Mononuclear cell (primary cell): ENCODE data around the gene LSM2. TPM values are rescaled to one million over a fixed set of nuclear protein-coding genes. Genes with fewer than 3 reads are reported as not detected.
A peak's percentile ranks its signal among the peaks of the same experiment; 100 is the strongest.
"Not testable (repeated sequence)": the region's sequence is repeated elsewhere in the genome, so short reads cannot be mapped to it uniquely, and the experiment has no call there.

Source experiments
- H3K27me3 ChIP-seq: 2 replicates; pipeline ENCODE4 v1.6.0; 2011; ENCODE audit warnings: low read length, control low read depth; ENCODE audit not compliant: insufficient read depth
- H3K4me1 ChIP-seq: 2 replicates; pipeline ENCODE4 v1.5.1; 2011; ENCODE audit warnings: mild to moderate bottlenecking, low read length, control low read depth; ENCODE audit not compliant: insufficient read depth
- H3K4me3 ChIP-seq: 2 replicates; pipeline ENCODE4 v1.5.1; 2011; ENCODE audit warnings: mild to moderate bottlenecking, low read length, moderate library complexity
- H3K9me3 ChIP-seq: 2 replicates; pipeline ENCODE4 v1.5.1; 2011; ENCODE audit warnings: low read depth, mild to moderate bottlenecking, control low read depth, low read length
- total RNA-seq: library from RNA; depleted of rRNA; stranded (reverse); fragments of >200 nt; gene quantifications from one replicate; pipeline ENCODE4 v1.2.3, GENCODE V29; 2012

Gene LSM2
- total RNA-seq, 1 donor: 15.4 TPM

DNA sequence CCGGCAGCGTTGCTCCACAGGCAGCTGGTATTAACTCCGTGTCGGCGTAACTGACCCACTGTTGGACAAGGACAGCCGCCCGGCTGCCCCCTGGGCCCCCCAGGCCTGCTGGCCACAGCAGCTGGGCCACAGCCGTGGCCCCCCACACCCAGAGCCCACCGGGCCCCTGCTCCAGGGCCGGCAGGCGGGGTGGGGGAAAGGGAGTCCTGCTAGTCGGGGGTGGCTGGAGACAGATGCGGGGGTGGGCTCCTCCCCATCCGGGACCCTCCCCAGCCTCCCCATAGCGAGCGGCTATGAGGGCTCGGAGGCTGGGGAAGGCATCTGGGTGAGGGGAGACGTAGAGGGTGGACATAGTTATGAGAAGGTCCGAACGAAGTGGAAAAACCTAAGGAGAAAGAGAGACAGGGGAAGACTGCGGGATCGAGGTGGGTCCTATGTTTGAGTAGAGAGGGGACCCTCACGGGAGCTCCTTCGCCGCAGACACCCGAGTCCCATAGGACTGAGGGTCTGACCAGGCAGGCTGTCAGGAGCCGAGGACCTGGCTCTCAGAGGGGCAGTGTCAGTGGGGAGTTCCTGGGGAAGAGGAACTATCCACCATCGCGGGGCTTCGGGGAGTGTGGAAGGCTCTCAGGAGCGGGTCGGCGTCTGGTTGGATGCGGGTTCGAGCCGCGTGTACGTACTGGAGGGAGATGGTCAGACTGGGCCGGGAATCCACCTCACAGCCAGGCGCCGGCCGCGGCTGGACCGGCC, 11.7 kb downstream of the LSM2 start:
- H3K4me1 ChIP-seq: peaks cover 51% of the 10 kb centered on the region

DNA sequence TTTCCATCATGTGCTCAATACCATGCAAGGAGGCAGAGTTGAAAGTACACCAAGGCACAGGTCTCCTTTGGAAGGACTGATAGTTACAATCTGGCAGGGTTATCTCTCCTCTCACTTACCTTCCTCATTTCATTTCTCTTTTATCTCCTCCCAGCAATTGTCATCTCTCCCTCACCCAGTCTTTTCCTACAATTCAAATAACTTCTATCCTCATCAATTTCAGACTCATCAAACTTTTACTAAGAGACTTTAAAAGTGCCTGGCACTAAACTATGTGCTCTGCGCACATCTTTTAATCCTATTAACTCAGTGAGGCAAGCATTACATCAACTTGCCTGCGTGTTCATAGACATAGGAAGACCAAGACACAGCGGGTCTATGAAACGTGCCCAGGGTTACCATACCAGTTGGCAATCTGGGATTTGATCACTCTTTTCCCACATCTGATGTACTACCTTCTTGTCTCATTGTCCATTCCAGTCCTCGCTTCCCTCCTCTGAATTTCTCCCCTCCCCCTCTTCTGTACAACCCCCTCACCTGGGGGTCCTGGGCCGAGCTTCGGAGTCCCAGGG, 12.4 kb downstream of the LSM2 start:
- peak overlapping the region; percentile 94 for H3K4me3 ChIP-seq
- no peaks in the 10 kb centered on the region for H3K9me3 ChIP-seq
- peaks cover 52% of the 10 kb centered on the region for H3K4me1 ChIP-seq

More for the DNA sequence above, 11.7 kb downstream of the LSM2 start:
- Histone ChIP-seq H3K4me3 (peak overlapping the region; percentile 94), H3K27me3 (no peaks in the 10 kb centered on the region), H3K9me3 (no peaks in the 10 kb centered on the region)

DNA sequence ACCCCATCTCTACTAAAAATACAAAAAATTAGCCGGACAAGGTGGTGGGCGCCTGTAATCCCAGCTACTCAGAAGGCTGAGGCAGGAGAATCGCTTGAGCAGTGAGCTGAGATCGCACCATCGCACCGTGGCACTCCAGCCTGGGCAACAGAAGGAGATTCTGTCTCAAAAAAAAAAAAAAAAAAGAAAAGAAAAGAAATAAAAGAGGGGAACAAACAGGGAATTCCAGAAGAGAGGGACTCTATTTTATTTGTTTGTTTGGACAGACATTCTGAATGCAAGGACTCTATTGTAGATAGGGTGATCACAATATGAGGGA, 12.9 kb downstream of the LSM2 start:
- peaks cover 52% of the 10 kb centered on the region for H3K4me1 ChIP-seq
- H3K9me3 ChIP-seq, H3K27me3 ChIP-seq, H3K4me3 ChIP-seq: not testable (repeated sequence)

More for the DNA sequence above, 12.4 kb downstream of the LSM2 start:
- no peaks in the 10 kb centered on the region for H3K27me3 ChIP-seq

DNA sequence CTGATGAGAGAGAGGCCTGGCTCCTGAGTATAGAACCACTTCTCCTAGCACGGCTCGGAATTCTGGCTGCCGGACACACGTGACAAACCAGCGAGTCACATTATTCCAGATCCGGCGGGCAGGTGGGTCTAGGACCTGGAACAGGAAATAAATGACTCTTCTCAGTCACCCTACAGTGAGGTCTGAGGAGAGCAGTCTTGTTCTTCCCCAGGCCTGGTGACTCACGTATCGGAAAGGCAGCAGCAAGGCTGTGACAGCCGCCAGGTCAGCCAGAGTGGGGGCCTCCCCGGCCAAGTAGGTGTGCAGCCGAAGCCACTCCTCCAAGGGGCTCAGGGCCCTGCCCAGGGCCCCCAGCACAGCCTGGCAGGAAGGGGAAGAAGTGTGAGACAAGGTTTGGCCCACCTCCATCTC, 14.0 kb downstream of the LSM2 start:
- Histone ChIP-seq H3K4me3 (no peak overlapping the region), H3K27me3 (no peaks in the 10 kb centered on the region), H3K4me1 (peaks cover 44% of the 10 kb centered on the region), H3K9me3 (no peaks in the 10 kb centered on the region)

DNA sequence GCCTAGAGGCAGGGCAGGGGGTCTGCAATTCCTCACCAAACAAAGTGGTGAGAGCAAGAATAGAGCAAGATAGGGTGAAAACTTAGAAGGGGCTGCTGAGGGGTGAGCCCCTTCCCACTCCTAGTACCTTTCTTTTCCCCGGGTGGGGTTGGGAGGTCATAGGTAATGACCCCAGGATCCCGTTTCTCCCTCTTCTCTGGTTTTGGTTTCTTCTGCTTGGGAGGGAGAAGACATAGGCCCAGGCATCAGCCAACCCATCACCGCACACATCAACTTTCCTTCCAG, 14.7 kb downstream of the LSM2 start:
- Histone ChIP-seq H3K27me3 (no peaks in the 10 kb centered on the region), H3K9me3 (no peaks in the 10 kb centered on the region), H3K4me1 (peaks cover 37% of the 10 kb centered on the region), H3K4me3 (no peak overlapping the region)

DNA sequence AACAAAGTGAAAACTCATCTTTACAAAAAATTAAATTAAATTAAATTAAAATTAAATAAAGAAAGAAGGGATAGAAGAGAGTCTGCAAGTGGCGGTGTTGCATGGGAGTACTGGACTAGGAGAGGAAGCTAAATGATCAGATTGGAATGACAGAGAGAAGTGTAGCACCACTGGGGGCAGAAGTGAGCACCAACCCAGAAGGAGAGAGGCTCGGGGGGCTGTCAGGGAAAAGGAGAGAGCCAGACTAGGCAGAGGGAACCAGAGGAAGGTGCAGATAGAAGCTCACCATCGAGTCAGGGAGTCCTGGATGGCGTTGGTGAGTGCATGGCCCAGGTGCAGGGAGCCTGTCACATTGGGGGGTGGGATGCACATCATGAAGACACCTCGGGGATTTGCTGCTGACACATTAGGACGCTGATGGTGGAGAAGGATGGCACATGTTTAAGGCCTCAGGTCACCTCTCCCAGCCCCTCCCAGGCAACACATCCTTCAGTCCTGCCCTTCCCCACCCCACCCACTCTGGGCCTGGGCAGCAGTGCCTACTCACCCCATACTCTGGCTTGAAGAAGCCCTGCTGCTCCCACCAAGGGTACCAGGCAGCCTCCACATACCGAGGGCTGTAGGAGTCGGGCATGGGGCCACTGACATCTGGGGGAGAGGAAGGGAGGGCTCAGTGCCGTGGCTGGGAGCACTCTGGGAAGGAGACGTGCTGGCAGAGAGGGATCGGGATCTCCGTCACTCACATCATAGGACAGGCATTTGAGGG, 15.3 kb downstream of the LSM2 start:
- Histone ChIP-seq H3K9me3 (no peaks in the 10 kb centered on the region), H3K27me3 (no peaks in the 10 kb centered on the region), H3K4me1 (peaks cover 33% of the 10 kb centered on the region), H3K4me3 (no peak overlapping the region)

DNA sequence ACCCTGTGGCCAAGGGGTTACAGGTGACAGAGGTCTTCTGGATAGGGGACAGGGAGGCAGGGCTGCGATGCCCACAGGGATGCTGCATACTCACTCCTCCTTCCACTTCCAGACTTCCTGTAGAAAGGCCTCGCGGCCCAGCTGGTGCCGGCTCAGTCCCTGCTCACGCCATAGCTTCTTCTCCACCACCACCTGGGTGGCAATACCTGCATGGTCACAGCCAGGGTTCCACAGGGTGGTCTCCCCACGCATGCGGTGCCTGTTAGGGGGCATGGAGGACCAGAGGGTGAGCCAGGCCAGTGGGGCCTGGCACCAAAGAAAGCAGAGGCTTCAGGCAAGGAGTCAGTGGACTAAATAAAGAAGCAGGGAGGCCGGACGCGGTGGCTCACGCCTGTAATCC, 21.3 kb downstream of the LSM2 start:
- Histone ChIP-seq H3K27me3 (no peaks in the 10 kb centered on the region), H3K4me3 (no peak overlapping the region), H3K9me3 (no peaks in the 10 kb centered on the region), H3K4me1 (peaks cover 3% of the 10 kb centered on the region)

DNA sequence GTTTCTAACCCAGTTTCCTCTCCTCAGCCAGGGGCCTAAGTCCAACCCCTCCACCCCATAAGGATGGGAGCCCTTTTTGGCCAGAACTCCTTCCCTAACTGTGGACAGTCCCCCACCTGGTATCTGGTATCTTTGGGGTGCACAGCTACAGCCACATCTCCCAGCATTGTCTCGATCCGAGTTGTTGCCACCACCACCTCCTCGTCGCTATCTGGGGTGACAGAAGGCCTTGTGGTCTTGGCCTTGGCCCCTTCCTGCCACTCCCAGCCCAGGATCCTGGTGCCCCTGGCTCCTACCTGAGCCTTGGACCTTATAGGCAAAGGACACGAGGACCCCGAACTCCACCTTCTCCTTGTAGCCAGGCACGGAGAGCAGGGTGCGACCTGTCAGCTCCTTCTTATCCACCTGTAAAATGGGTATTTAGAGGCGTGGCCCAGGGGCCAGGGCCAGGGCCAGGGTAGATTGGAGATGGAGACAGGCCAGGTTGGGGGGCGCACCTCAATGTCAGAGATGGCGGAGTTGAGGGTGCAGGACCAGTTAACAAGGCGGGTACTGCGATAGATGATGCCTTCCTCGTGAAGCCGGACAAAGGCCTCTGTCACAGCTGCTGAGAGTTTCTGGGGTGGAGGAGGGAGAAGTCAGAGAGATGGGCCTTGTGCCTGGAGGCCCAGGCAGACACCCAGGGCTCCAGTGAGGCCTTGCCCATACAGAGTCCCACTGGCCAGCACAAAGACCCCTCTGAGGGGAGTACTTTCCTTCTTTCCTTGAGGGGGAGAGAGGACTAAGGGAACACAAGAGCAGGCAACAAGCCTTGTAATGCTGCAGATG, 22.5 kb downstream of the LSM2 start:
- H3K4me1 ChIP-seq: no peaks in the 10 kb centered on the region
- H3K9me3 ChIP-seq: no peaks in the 10 kb centered on the region
- no peaks in the 10 kb centered on the region for H3K27me3 ChIP-seq
- no peak overlapping the region for H3K4me3 ChIP-seq

DNA sequence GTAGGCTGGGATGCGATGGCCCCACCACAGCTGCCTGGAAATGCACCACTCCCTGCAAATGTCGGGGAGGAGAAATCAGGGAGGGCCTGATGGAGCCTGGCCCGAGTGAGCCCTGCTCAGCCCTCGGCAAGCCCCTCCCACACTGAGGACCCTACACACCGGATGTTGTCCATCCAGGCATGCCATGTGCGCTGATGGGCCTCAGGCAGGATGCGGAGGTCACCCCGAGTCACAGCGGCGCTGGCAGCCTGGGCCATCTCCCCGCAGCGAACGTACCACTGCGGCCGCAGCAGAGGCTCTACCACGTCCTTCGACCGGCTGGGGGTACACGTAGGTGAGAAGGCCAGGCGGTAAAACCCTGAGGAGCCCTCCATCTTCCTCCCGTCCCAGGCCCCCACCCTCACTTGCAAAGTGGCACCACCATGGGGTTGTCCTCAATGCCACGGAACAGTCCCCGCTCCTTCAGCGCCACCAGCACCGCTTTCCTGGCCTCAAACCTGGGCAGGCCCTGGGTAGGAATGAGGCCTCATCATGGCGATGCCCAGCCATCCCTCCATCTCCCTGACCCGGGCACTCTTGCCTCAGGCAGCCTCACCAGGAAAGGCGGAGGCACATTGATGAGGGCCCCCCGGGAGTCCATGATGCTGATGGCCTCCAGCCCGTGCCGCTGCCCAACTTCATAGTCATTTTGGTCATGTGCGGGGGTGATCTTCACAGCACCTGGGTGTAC, 24.5 kb downstream of the LSM2 start:
- Histone ChIP-seq H3K4me3 (no peak overlapping the region), H3K4me1 (peaks cover 3% of the 10 kb centered on the region), H3K27me3 (no peaks in the 10 kb centered on the region), H3K9me3 (no peaks in the 10 kb centered on the region)

DNA sequence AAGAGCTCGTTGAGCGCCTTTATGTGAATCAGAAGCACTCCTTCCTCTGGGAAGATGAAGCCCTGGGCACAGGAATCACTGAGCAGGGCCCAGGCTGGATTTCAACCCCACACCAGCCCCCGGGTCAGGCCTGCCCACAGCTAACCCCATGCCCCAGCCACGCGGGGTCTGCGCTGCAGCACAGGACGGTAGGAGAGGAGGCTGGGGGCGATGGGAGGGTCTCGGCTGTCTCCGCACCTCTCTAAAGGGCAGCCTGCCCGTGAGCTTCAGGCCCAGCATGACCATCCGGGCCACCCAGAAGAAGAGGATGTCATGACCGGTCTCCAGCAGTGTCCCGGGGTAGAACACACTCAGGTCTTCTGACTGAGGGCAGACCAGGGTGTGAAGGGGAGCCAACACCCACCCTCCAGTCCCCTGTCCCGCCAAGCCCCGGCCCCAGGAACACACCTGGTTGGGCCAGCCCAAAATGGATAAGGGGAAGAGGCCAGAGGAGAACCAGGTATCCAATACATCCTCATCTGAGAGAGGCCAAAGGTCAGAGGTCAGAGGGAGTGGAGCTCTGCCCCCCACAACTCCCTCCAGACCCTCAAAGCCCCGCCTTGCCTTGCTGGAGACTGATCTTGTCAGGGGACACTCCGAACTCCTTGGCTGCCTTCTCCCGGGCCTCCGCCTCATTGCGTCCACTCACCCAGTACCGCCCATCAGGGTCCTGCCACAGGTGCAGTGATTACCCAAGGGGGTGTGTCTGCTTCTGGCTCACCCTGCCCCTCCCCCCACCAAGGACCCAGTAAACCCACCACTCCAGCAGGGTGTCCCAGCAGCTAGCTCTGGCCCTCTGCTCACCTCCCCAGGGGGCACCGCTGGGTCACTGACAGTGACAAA, 25.3 kb downstream of the LSM2 start:
- H3K27me3 ChIP-seq: no peaks in the 10 kb centered on the region
- peaks cover 11% of the 10 kb centered on the region for H3K4me1 ChIP-seq
- no peaks in the 10 kb centered on the region for H3K9me3 ChIP-seq
- no peak overlapping the region for H3K4me3 ChIP-seq

DNA sequence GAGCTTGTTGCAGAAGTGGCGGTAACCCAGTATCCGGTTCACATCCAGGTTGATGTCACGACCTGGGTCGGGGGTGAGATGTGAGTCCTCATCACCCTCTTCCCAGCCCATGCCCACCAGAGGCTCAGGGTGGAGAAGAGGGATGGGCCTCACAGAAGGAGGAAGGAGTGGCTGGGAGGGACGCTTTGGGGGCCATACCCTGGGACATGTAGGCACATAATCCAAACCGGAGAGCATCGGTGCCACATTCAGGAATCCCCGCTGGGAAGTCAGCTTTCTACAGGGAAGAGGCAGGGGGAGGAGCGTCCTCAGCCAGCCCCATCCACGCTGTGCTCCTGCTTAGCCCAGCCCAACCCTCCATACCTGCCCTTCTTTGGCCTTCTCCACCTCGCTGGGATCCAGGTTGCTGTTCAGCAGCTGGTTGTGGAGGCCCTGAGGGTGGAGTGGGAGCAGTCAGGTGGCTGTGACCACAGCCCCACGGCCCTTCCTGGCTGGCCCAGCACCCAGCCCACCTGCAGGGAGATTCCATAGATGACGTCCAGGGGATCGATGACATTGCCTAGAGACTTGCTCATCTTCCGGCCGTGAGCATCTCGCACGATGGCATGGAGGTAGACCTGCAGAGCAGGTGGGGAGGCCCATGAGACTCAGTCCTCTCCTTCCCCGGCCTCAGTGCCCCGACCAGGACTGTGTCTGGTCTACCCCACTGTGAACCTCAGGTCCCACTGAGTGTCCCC, 26.1 kb downstream of the LSM2 start:
- Histone ChIP-seq H3K4me1 (peaks cover 16% of the 10 kb centered on the region), H3K4me3 (no peak overlapping the region), H3K27me3 (no peaks in the 10 kb centered on the region), H3K9me3 (no peaks in the 10 kb centered on the region)

DNA sequence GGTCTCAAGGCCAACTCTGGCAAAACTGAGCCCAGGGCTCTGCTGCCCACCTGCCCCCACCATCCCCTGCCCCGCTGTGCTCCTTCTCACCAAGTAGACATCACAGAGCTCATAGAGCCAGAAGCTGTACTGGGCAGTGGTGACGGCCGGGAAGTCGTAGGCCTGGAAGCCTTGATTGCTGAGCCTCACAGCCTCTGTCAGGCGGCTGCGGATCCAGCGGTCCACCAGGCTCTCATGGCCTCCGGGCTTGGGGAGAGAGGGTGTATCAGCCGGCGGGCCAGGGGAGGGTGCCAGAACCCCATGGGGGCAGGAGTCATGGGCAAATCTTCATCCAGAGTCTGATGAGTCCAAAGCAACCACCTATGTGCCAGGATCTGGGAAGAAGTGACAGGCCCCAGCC, 26.9 kb downstream of the LSM2 start:
- Histone ChIP-seq H3K4me1 (peaks cover 16% of the 10 kb centered on the region), H3K4me3 (no peak overlapping the region), H3K27me3 (no peaks in the 10 kb centered on the region), H3K9me3 (no peaks in the 10 kb centered on the region)

DNA sequence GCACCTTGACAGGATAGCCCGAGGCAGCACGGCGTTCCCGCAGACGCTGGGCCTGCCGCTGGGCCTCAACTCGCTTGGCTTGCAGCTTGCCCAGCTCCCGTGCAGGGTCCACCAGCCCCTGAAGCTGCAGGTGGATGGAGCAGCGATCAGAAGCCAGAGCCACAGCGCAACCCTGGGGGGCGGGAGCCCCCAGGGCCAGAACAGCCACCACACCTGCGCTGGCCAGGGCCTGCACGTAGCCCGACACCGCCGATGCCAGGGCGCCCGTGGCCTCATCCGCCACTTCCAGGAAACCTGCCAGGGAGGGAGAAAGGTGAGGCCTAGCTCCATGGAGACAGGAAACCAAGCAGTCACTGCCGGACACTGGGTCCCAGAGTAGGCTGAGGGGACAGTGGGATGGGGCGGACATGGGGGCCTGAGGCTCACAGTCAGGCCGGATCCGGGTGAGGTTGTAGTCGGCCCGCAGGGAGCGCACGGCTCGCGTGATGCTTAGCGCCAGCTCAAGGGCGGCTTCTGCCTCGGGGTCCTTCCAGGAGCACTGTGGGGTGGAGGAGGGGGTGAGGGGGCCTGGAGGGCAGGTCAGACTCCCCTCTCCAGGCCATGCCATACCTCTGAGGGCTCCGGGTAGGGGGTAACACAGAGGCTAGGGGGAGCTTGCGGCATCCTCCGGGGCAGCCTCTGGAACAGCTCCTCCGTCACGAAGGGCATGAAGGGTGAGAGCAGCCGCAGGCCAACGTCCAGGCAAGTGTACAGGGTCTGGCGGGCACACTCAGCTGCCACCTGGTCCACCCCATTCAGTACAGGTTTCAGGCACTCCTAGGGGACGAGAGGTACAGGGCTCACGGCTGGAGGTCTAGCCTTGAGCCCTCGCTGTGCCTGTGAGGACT, 27.5 kb downstream of the LSM2 start:
- H3K9me3 ChIP-seq: no peaks in the 10 kb centered on the region
- peaks cover 16% of the 10 kb centered on the region for H3K4me1 ChIP-seq
- H3K27me3 ChIP-seq: no peaks in the 10 kb centered on the region
- H3K4me3 ChIP-seq: no peak overlapping the region
